ENCODE results near the gene CCNL2. TPM values are rescaled to one million over a fixed set of nuclear protein-coding genes. Genes with fewer than 3 reads are reported as not detected.

CCNL2 gene
- total RNA-seq, 1 experiment from 2014 or later: 173 TPM

DNA sequence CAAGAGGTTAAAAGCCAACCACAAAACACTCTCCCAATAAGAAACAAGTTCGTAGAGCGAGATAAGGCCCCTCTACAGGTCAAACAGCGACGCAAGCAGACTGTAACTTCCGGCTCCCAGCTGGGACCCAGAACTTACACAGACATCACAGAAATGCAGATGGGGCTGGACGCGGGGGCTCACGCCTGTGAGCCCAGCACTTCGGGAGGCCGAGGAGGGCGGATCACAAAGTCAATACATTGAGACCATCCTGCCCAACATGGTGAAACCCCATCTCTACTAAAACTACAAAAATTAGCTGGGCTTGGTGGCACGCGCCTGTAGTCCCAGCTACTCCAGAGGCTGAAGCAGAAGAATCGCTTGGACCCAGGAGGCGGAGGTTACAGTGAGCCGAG is 11.1 kb downstream of the CCNL2 start:
- Histone ChIP-seq H4K8ac (replicated peaks; ENCODE audit: insufficient read length, low read depth, low read length) (no peak overlapping the region), H3K79me2 (ENCODE audit: insufficient read depth, low read length) (no peaks in the 10 kb centered on the region), H3K56ac (ENCODE audit: insufficient read length, low read depth, low read length) (no peak overlapping the region), H4K5ac (ENCODE audit: insufficient read length, low read depth, low read length) (no peak overlapping the region), H3K14ac (ENCODE audit: insufficient read depth, low read length) (no peak overlapping the region), H3K23me2 (ENCODE audit: insufficient read length, low read depth, low read length, poor library complexity, severe bottlenecking) (no peaks in the 10 kb centered on the region), H3K18ac (ENCODE audit: insufficient read length, low read depth, low read length) (no peak overlapping the region), H2BK12ac (ENCODE audit: insufficient read length, low read depth, low read length) (no peak overlapping the region), H3K27me3 (ENCODE audit: insufficient read depth, low read length) (no peaks in the 10 kb centered on the region), H3K23ac (ENCODE audit: insufficient read length, low read depth, low read length) (no peak overlapping the region), H2AFZ (ENCODE audit: low read length) (no peak overlapping the region), H3T11ph (ENCODE audit: low read length) (no peak overlapping the region), H2BK5ac (ENCODE audit: insufficient read length, low read length) (no peak overlapping the region), H4K91ac (ENCODE audit: insufficient read length, low read depth, low read length) (no peak overlapping the region), H3K79me1 (ENCODE audit: insufficient read depth, low read depth, low read length, poor library complexity, severe bottlenecking) (no peaks in the 10 kb centered on the region), H3K9me3 (ENCODE audit: control insufficient read depth, low read depth, low read length) (no peaks in the 10 kb centered on the region), H2AK5ac (ENCODE audit: insufficient read length, low read length) (no peak overlapping the region), H4K20me1 (ENCODE audit: control insufficient read depth, insufficient read depth, insufficient read length) (no peaks in the 10 kb centered on the region), H3K9ac (ENCODE audit: extremely low read depth, insufficient read length, low read length) (no peak overlapping the region), H3K27ac (ENCODE audit: insufficient read length, low read depth, low read length) (no peak overlapping the region), H3K4me1 (ENCODE audit: insufficient read depth, low read length) (no peaks in the 10 kb centered on the region), H2BK15ac (ENCODE audit: low read depth, low read length) (no peak overlapping the region), H2BK120ac (ENCODE audit: low read depth, low read length, poor library complexity, severe bottlenecking) (no peak overlapping the region), H3K4me2 (ENCODE audit: insufficient read depth, insufficient read length, low read length) (no peak overlapping the region), H2BK20ac (ENCODE audit: low read depth, low read length, poor library complexity, severe bottlenecking) (no peak overlapping the region), H3K4ac (ENCODE audit: low read depth, low read length) (no peak overlapping the region)
- WGBS (ENCODE audit: extremely low coverage, insufficient read length, low lambda C conversion rate): no CpG with 5 or more reads among the region's 16 CpGs
- no peak for DNase-seq
- Mint-ChIP-seq H3K4me1 (no peaks in the 10 kb centered on the region), H3K36me3 (ENCODE audit: insufficient read depth in 1 of 3, low read depth in 3 of 3) (peaks cover 57 to 89% (median 72%) of the 10 kb centered on the region in 3 experiments; a peak in 6 of 7 replicates), H3K27me3 (ENCODE audit: low read depth) (no peaks in the 10 kb centered on the region), H3K9me3 (no peaks in the 10 kb centered on the region), H3K4me3 (no peak overlapping the region), H3K27ac (no peak overlapping the region)
- TF ChIP-seq, protein P1, sequence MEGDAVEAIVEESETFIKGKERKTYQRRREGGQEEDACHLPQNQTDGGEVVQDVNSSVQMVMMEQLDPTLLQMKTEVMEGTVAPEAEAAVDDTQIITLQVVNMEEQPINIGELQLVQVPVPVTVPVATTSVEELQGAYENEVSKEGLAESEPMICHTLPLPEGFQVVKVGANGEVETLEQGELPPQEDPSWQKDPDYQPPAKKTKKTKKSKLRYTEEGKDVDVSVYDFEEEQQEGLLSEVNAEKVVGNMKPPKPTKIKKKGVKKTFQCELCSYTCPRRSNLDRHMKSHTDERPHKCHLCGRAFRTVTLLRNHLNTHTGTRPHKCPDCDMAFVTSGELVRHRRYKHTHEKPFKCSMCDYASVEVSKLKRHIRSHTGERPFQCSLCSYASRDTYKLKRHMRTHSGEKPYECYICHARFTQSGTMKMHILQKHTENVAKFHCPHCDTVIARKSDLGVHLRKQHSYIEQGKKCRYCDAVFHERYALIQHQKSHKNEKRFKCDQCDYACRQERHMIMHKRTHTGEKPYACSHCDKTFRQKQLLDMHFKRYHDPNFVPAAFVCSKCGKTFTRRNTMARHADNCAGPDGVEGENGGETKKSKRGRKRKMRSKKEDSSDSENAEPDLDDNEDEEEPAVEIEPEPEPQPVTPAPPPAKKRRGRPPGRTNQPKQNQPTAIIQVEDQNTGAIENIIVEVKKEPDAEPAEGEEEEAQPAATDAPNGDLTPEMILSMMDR (conservative IDR thresholded peaks at IDR 0.05): no peak
